ENCODE results near the gene HOXA13.
A peak's percentile ranks its signal among the peaks of the same experiment; 100 is the strongest.

Gene HOXA13

GRCh38 chr7:27199849-27200760 is at the start of gene HOXA13:
HOXA13 (minus strand) TSS chr7:27200091; CDS start chr7:27200077, 14 bp downstream.
- no peak for DNase-seq (ENCODE audit: low read depth in 3 of 3)

GRCh38 chr7:27248911-27249723 is 49.2 kb upstream of the HOXA13 start:
- no peak for DNase-seq (ENCODE audit: low read depth in 3 of 3)

GRCh38 chr7:27248427-27248806 is 48.5 kb upstream of the HOXA13 start:
- DNase-seq (ENCODE audit: low read depth in 3 of 3), result no peak

DNA sequence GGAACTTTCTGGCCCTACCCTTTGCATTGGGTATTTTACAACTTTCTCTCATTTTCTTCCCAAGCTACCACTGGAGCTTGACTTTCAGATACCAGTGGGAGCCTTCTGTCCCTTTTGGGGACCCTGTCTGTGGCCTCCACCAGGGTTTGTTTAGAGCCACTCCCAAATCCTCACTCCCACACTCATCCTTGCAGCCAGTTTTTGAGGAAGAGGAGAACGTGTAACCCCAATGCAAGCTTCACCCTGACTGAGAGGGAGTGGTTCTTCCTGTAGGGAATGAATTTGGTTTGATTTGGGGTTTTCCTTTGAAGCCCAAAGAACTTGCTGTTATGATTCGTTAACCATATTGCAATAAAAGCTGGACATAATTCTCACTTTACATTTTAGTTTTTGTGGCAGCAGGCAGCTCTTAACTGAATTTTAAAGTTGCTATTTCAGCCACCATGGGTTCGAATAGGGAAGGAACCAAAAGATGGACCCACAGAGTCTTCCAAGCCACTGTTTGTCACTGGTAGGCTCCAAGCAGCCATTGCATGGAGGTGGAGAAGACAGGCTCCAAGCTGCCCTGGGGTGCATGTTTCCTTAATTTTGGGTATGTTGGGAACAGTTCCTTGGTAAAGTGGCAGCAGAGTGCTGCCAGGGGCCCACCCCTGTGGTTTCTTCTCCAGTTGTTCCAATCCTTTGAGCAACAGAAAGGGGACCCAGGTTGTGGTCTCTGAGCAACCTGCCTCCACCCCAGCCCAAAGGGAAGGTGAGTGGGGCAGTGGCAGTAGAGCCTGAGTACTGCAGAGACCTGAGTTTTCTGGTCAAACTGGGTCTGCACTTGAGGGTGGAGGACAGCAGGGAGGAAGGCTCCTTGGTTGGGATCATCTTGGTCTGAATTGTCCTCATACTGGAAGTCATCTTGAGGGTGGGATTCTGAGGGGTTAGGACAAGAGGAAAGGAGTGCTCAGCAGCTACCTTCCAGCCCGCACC is 47.8 kb upstream of the HOXA13 start:
- no peak for DNase-seq (ENCODE audit: low read depth in 3 of 3)

GRCh38 chr7:27247000-27247399 is 47.1 kb upstream of the HOXA13 start:
- DNase-seq (ENCODE audit: low read depth in 3 of 3), result no peak

GRCh38 chr7:27245798-27246691 is 46.2 kb upstream of the HOXA13 start:
- no peak for DNase-seq (ENCODE audit: low read depth in 3 of 3)

GRCh38 chr7:27245124-27245797 is 45.4 kb upstream of the HOXA13 start:
- DNase-seq (ENCODE audit: low read depth in 3 of 3), result no peak

GRCh38 chr7:27244488-27245123 is 44.7 kb upstream of the HOXA13 start:
- no peak for DNase-seq (ENCODE audit: low read depth in 3 of 3)

DNA sequence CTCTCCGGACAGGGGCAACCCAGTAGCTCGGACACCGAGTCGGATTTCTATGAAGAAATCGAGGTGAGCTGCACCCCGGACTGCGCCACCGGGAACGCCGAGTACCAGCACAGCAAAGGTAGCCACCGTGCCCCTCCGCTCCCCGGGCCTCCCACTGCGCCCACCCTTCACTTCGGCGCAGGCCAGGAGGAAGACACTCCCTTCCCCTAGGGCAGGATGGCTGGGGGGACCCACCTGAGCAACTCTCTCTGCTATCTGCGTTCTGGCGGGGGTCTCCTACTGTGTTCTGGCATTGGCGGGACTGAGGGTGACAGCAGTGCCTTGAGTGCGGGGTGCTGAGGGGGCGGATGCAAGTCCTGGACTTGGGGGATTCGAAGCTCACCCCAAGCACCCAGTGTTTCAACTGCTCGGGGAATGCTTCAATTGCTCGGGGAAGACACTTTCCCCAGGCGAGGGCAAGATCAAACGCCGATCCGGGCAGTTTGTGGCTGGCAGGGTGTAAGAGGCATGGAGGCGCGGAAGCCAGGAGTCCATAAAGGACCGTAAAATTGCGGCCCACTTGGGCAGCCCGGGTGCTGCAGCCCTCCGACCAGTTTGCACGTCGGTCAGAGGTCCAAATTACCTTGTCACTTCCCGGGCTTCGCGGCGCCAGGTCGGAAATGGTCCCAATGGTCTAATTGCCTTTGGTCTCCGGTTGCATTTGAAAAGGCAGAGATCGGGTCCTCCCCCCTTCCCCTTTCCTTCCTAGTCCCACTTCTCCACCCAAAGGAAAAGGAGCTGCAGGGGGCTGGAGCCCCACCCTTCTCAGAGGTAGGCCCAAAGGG is 43.7 kb upstream of the HOXA13 start:
- no peak for DNase-seq (ENCODE audit: low read depth in 3 of 3)

DNA sequence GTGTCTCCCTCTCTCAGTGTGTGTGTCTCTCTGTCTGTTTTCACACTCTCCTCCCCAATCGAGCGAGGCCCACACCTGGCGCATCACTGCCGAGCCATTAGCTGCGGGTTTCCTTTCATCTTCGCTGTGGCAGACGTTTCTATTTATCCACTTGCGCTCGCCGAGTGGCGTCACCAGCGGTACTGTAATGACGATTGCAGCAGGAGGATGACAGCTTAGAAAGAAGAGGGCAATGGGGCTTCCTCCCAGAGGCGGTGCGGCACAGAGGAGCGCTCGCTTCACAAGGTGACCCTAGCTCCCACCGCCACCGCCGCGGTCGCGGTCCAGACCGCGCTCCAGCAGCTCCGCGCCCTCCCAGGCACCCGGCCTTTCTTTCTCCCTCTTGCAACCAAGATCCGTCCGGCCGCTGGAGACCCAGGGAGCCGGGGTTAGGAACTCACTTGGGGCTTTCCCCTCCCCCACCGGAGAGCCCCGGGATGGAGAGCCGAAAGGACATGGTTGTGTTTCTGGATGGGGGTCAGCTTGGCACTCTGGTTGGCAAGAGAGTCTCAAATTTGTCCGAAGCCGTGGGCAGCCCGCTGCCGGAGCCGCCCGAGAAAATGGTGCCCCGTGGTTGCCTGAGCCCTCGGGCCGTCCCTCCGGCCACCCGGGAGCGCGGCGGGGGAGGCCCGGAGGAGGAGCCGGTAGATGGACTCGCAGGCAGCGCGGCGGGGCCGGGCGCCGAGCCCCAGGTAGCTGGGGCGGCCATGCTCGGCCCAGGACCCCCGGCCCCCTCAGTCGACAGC is 42.9 kb upstream of the HOXA13 start, which contains the start of gene EVX1:
Gene EVX1, plus strand, starts transcription at position 248 of the 785 bp plus-strand sequence. Its CDS starts 229 bp downstream, at position 477.
- DNase-seq (ENCODE audit: low read depth in 3 of 3), result peak in 1 of 3 experiments; percentile 2

GRCh38 chr7:27242154-27242553 is 42.3 kb upstream of the HOXA13 start:
- no peak for DNase-seq (ENCODE audit: low read depth in 3 of 3)

DNA sequence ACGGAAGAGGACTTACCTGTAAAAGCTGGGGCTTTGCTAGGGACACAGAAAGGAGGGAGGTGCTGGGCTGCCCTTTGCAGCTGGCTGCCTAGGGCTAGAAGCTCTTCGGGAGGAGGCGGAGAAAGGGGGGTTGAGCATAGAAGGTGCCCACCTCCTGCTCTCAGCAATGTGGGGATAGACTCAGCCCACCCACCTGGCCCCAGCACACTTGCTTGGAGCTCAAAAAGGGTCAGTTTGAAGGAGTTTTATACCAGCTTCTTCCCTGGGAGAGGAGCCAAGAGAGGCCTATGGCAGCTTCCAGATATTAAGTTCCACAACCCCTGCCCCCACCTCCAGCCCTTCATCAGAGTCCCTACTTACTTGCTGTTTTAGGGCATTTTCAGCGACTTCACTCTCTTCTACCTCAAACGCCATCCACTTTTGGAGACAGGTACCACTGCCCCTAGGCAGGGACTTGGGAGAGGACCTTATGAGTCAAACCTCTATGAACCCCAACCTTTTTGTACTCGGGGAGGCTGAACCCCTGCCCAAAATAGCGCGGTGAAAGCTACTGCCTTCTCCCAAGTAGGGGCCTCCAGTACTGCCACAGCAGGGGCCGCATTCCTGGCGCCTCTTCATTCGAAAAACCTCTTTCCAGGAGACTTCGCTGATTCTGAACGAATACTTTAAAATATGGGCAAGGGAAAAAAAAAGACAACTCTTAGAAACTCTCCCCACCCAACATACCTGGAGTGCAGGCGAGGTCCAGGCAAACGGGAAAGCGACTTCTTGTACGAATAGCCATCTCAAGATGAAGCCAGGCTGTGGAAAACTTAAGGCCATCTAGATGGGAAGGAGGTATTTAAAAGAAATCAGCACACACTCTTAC is 41.5 kb upstream of the HOXA13 start:
- DNase-seq (ENCODE audit: low read depth in 3 of 3), result no peak

GRCh38 chr7:27240015-27240731 is 40.3 kb upstream of the HOXA13 start:
- no peak for DNase-seq (ENCODE audit: low read depth in 3 of 3)

DNA sequence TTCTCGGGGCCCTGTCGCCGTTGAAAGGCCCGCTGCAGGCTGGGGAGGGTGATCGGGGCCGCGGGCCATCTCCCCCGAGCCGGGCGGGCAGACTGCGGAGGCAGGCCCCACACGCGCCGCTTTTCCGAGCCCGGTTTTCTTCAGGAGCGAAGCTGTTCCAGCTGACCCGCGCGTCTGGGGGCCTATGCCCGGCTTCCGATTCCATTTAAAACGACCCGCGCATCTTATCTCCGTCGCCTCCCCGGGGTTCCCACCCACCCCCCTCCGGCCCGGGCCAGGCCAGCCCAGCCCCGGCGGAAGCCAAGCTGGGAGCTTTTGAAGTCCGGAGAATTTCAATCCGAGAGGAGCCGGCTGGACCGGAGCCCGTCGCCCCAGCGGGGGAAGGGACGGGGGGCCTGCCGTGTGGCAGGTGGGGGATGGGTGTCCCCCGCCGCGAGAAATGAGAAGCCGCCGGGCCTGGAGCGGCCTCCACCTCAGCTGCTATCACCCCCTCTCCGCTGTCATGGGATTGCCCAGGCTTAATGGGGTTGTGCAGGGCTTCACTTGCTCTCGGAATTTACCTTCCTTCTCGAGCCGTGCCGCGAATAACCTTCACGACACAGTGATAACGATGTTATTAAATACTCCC is 39.6 kb upstream of the HOXA13 start:
- no peak for DNase-seq (ENCODE audit: low read depth in 3 of 3)

DNA sequence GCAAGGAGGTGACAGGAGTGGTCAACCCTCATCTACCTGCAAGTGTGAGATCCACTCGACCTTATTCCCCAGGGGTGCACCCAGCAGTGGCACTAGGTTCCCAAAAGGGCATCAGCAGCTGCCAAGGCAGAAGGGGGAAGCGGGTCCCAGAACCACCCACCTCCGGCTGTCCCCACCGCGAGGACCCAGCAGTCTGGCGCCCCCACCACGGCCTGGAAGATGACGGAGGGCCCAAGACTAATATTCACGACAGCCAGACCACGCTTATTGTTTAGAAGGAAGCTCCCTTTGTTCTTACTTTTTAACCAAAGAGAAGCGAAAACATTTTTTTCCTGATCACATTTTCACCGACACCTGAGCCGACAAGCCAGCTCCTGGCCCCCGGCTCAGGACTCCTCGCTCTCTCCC is 39.1 kb upstream of the HOXA13 start:
- DNase-seq (ENCODE audit: low read depth in 3 of 3), result no peak
